Peyer's patch (tissue), 4 donors: ENCODE measurements around the gene HRH2. TPM values are rescaled to one million over a fixed set of nuclear protein-coding genes. Genes with fewer than 3 reads are reported as not detected.

Source experiments
- DNase-seq, 3 donors: peaks; one replicate each; pipeline ENCODE4 v3.0.0-alpha.2; 2017 to 2019
- H3K27ac ChIP-seq, 4 donors: fragments of 200-600 bp; sonication (generic); one replicate each; pipeline ENCODE4 v1.5.1; 2016 to 2019
- H3K27me3 ChIP-seq, 2 donors: fragments of 200-600 bp; sonication (generic); one replicate each; pipeline ENCODE4 v1.5.1; 2019
- H3K36me3 ChIP-seq, 3 donors: fragments of 200-600 bp; sonication (generic); one replicate each; pipeline ENCODE4 v1.5.1; 2016 to 2019
- H3K4me1 ChIP-seq, 4 donors: fragments of 200-600 bp; sonication (generic); one replicate each; pipeline ENCODE4 v1.5.1; 2016 to 2019
- H3K4me3 ChIP-seq, 4 donors: fragments of 200-600 bp; sonication (generic); 1 replicate in 3 of 4; 2 replicates in 1 of 4; pipeline ENCODE4 v1.5.1; 2016 to 2019; ENCODE audit warnings: mild to moderate bottlenecking in 1 of 4
- H3K9me3 ChIP-seq, 4 donors: fragments of 200-600 bp; sonication (generic); one replicate each; pipeline ENCODE4 v1.5.1; 2016 to 2019; ENCODE audit warnings: mild to moderate bottlenecking in 1 of 4
- CTCF ChIP-seq, 6 experiments: fragments of 450-650 bp in 4 of 6; fragments of 200-600 bp in 2 of 6; sonication (generic) in 1 of 6; IDR thresholded peaks; one replicate each; pipeline ENCODE4 v1.5.1; 2017 to 2019; ENCODE audit warnings: antibody characterized with exemption in 6 of 6, mild to moderate bottlenecking in 3 of 6, moderate library complexity in 1 of 6
- POLR2A ChIP-seq, 2 donors: fragments of 450-650 bp; IDR thresholded peaks; one replicate each; pipeline ENCODE4 v1.5.1; 2017; ENCODE audit warnings: antibody characterized with exemption in 2 of 2, mild to moderate bottlenecking in 2 of 2, moderate library complexity in 2 of 2
- total RNA-seq, 4 donors: library from RNA; depleted of rRNA; stranded (reverse); fragments of >200 nt; gene quantifications; one replicate each; pipeline ENCODE4 v1.1.0, GENCODE V29; 2016

Gene HRH2
- total RNA-seq, 4 donors from 2014 or later = 0.83 to 8.6 (median 2.2) TPM

DNA sequence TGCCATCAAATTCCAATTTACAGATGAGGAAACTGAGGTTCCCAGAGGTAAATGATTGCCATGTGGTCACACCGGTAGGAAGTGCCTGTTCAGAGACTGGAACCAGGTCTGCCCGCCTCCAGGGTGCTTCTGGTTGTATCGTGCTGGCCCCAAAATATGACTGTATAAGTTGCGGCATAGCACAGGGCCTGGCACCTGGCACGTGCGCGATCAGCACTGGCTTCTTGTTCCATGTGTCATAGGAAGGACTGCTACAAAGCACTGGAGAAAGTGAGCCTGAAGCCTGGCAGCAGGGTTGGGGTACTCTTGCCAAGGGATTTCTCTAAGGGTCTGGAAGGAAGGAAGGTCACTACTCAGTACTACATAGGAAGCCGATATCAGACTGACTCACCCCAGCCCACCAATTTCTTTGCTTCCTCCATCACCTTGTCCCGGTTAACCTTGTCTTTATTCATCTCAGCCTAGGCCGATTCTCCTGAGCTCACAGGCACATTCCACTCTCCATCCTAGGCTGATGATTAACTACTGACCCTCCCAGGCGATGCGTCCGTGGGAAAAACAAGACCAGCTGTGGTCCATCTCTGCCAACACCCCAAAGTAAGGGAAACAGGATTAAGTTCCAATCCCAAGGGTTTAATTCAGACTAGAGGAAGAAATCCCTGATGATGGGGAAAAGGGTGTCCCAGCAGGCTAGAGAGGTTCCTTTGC lies 1.8 kb downstream of the HRH2 start:
- H3K27me3 ChIP-seq = peaks cover 0 to 11% of the 10 kb centered on the region in 2 donors
- no peak for TF ChIP-seq POLR2A (IDR thresholded peaks at IDR 0.05)
- no peak for TF ChIP-seq CTCF (IDR thresholded peaks at IDR 0.05)
- no peak overlapping the region for H3K4me3 ChIP-seq
- DNase-seq = no peak
- H3K27ac ChIP-seq = no peak overlapping the region
- peaks cover 0 to 3% (median 0%) of the 10 kb centered on the region in 4 donors for H3K9me3 ChIP-seq
- peaks cover 0 to 10% (median 0%) of the 10 kb centered on the region in 4 donors for H3K4me1 ChIP-seq
- H3K36me3 ChIP-seq = no peaks in the 10 kb centered on the region

GRCh38 chr5:175663186-175664184 lies 5.6 kb downstream of the HRH2 start:
- Histone ChIP-seq H3K27ac (no peak overlapping the region), H3K36me3 (no peaks in the 10 kb centered on the region), H3K9me3 (no peaks in the 10 kb centered on the region), H3K27me3 (no peaks in the 10 kb centered on the region), H3K4me3 (no peak overlapping the region), H3K4me1 (peaks cover 0 to 4% (median 0%) of the 10 kb centered on the region in 4 donors)
- no peak for DNase-seq
- TF ChIP-seq CTCF (IDR thresholded peaks at IDR 0.05) (no peak), POLR2A (IDR thresholded peaks at IDR 0.05) (no peak)

GRCh38 chr5:175664723-175665122 lies 6.9 kb downstream of the HRH2 start:
- no peaks in the 10 kb centered on the region for H3K9me3 ChIP-seq
- no peaks in the 10 kb centered on the region for H3K4me1 ChIP-seq
- no peak for DNase-seq
- H3K36me3 ChIP-seq = no peaks in the 10 kb centered on the region
- no peaks in the 10 kb centered on the region for H3K27me3 ChIP-seq
- no peak for TF ChIP-seq CTCF (IDR thresholded peaks at IDR 0.05)
- TF ChIP-seq POLR2A (IDR thresholded peaks at IDR 0.05) = no peak
- H3K27ac ChIP-seq = no peak overlapping the region
- no peak overlapping the region for H3K4me3 ChIP-seq

DNA sequence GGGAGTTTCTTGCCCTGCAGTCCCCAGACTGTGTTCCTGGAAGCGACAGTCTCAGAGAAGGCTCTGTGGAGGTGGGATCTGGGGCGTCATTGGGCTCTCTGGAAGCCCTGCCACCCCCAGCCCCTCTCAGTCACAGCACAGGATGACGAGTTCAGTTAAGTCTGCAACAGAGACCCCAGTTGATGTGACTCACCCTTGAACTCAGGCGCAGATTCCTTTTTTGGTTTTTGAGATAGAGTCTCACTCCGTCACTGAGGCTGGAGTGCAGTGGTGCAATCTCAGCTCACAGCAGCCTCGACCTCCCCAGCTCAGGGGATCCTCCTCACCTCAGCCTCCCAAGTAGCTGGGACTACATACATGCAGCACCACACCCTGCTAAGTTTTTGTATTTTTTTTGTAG lies 8.3 kb downstream of the HRH2 start:
- Histone ChIP-seq H3K36me3 (no peaks in the 10 kb centered on the region), H3K9me3 (no peaks in the 10 kb centered on the region), H3K4me3 (no peak overlapping the region), H3K27me3 (no peaks in the 10 kb centered on the region), H3K27ac (no peak overlapping the region), H3K4me1 (no peaks in the 10 kb centered on the region)
- no peak for TF ChIP-seq POLR2A (IDR thresholded peaks at IDR 0.05)
- no peak for DNase-seq

GRCh38 chr5:175668006-175668405 lies 10.1 kb downstream of the HRH2 start:
- no peak for DNase-seq
- no peaks in the 10 kb centered on the region for H3K4me1 ChIP-seq
- no peaks in the 10 kb centered on the region for H3K36me3 ChIP-seq
- H3K9me3 ChIP-seq = no peaks in the 10 kb centered on the region
- TF ChIP-seq POLR2A (IDR thresholded peaks at IDR 0.05) (no peak), CTCF (IDR thresholded peaks at IDR 0.05) (no peak)
- H3K4me3 ChIP-seq = no peak overlapping the region
- no peaks in the 10 kb centered on the region for H3K27me3 ChIP-seq
- H3K27ac ChIP-seq = no peak overlapping the region

GRCh38 chr5:175670372-175670771 lies 12.5 kb downstream of the HRH2 start:
- no peak overlapping the region for H3K27ac ChIP-seq
- no peaks in the 10 kb centered on the region for H3K27me3 ChIP-seq
- no peaks in the 10 kb centered on the region for H3K36me3 ChIP-seq
- no peak overlapping the region for H3K4me3 ChIP-seq
- no peaks in the 10 kb centered on the region for H3K9me3 ChIP-seq
- no peaks in the 10 kb centered on the region for H3K4me1 ChIP-seq
- no peak for TF ChIP-seq CTCF (IDR thresholded peaks at IDR 0.05)
- TF ChIP-seq POLR2A (IDR thresholded peaks at IDR 0.05) = no peak
- no peak for DNase-seq
